Vagina (tissue), 2 donors: ENCODE data around the gene ARHGDIG. TPM values are rescaled to one million over a fixed set of nuclear protein-coding genes. Genes with fewer than 3 reads are reported as not detected.

Source experiments
- DNase-seq, 2 donors: peaks; one replicate each; pipeline ENCODE4 v3.0.0-alpha.2; 2017; ENCODE audit errors: extremely low spot score in 2 of 2
- H3K27ac ChIP-seq: fragments of 200-600 bp; sonication (generic); one replicate; pipeline ENCODE4 v1.5.1; 2019
- H3K27me3 ChIP-seq: fragments of 200-600 bp; sonication (generic); one replicate; pipeline ENCODE4 v1.5.1; 2019
- H3K36me3 ChIP-seq, 2 donors: fragments of 200-600 bp; sonication (generic); one replicate each; pipeline ENCODE4 v1.5.1; 2017 to 2019
- H3K4me1 ChIP-seq: fragments of 200-600 bp; sonication (generic); one replicate; pipeline ENCODE4 v1.5.1; 2019
- H3K4me3 ChIP-seq, 2 donors: fragments of 200-600 bp; sonication (generic); 1 replicate in 1 of 2; 2 replicates in 1 of 2; pipeline ENCODE4 v1.5.1; 2016 to 2019
- H3K9me3 ChIP-seq: fragments of 200-600 bp; sonication (generic); one replicate; pipeline ENCODE4 v1.5.1; 2019
- CTCF ChIP-seq, 3 experiments: fragments of 450-650 bp in 2 of 3; fragments of 200-600 bp in 1 of 3; sonication (generic) in 1 of 3; IDR thresholded peaks; one replicate each; pipeline ENCODE4 v1.5.1; 2017 to 2019; ENCODE audit warnings: antibody characterized with exemption in 3 of 3, mild to moderate bottlenecking in 2 of 3, moderate library complexity in 2 of 3
- POLR2A ChIP-seq, 2 donors: fragments of 450-650 bp; IDR thresholded peaks; one replicate each; pipeline ENCODE4 v1.6.1; 2017; ENCODE audit warnings: antibody characterized with exemption in 2 of 2, mild to moderate bottlenecking in 2 of 2, moderate library complexity in 2 of 2
- POLR2AphosphoS5 ChIP-seq, 2 donors: sonication (generic); formaldehyde crosslinking; IDR thresholded peaks; one replicate each; pipeline ENCODE4 v1.9.0; 2017; ENCODE audit warnings: antibody characterized with exemption in 2 of 2, mild to moderate bottlenecking in 2 of 2, low read depth in 1 of 2; ENCODE audit not compliant: insufficient read depth in 1 of 2
- intact Hi-C: fragments of 100-400 bp; cut with DNase I; formaldehyde crosslinking; loops from one replicate; pipeline ENCODE4 v1.15.1; 2023
- total RNA-seq: library from RNA; depleted of rRNA; stranded (reverse); fragments of >200 nt; gene quantifications from one replicate; pipeline ENCODE4 v1.2.3, GENCODE V29; 2016

ARHGDIG gene
- total RNA-seq, 1 donor from 2014 or later: not detected

- H3K4me3 ChIP-seq: no peak overlapping the region
- DNase-seq: no peak
- intact Hi-C loops: no loop called here
- H3K27me3 ChIP-seq: no peaks in the 10 kb centered on the region
- peaks cover 0 to 59% of the 10 kb centered on the region in 2 donors for H3K36me3 ChIP-seq
- no peak for TF ChIP-seq CTCF (IDR thresholded peaks at IDR 0.05)
- TF ChIP-seq POLR2AphosphoS5 (IDR thresholded peaks at IDR 0.05; ENCODE audit: insufficient read depth in 1 of 2, low read depth in 1 of 2): no peak
- TF ChIP-seq POLR2A (IDR thresholded peaks at IDR 0.05): no peak
- H3K27ac ChIP-seq: no peak overlapping the region
- H3K9me3 ChIP-seq: no peaks in the 10 kb centered on the region
- H3K4me1 ChIP-seq: no peaks in the 10 kb centered on the region
Observed at GRCh38 chr16:290681-291405, 10.5 kb downstream of the ARHGDIG start.

- Histone ChIP-seq H3K36me3 (peaks cover 0 to 64% of the 10 kb centered on the region in 2 donors), H3K27ac (no peak overlapping the region), H3K4me1 (no peaks in the 10 kb centered on the region), H3K4me3 (no peak overlapping the region), H3K27me3 (no peaks in the 10 kb centered on the region), H3K9me3 (no peaks in the 10 kb centered on the region)
- intact Hi-C loops: no loop called here
- no peak for TF ChIP-seq POLR2AphosphoS5 (IDR thresholded peaks at IDR 0.05; ENCODE audit: insufficient read depth in 1 of 2, low read depth in 1 of 2)
- TF ChIP-seq POLR2A (IDR thresholded peaks at IDR 0.05): no peak
- DNase-seq: no peak
Observed at GRCh38 chr16:291539-291938, 11.1 kb downstream of the ARHGDIG start.

GRCh38 chr16:293043-293775 is 12.8 kb downstream of the ARHGDIG start:
- Histone ChIP-seq H3K9me3 (no peaks in the 10 kb centered on the region), H3K27me3 (no peaks in the 10 kb centered on the region), H3K4me1 (no peaks in the 10 kb centered on the region), H3K27ac (no peak overlapping the region), H3K4me3 (no peak overlapping the region), H3K36me3 (peaks cover 0 to 75% of the 10 kb centered on the region in 2 donors)
- TF ChIP-seq POLR2A (IDR thresholded peaks at IDR 0.05): no peak
- TF ChIP-seq CTCF (IDR thresholded peaks at IDR 0.05): no peak
- no peak for TF ChIP-seq POLR2AphosphoS5 (IDR thresholded peaks at IDR 0.05; ENCODE audit: insufficient read depth in 1 of 2, low read depth in 1 of 2)
- no peak for DNase-seq
- intact Hi-C loops: no loop called here

GRCh38 chr16:296276-296675 is 15.9 kb downstream of the ARHGDIG start:
- H3K36me3 ChIP-seq: peaks cover 0 to 54% of the 10 kb centered on the region in 2 donors

More at GRCh38 chr16:296276-296675, 15.9 kb downstream of the ARHGDIG start:
- TF ChIP-seq POLR2A (IDR thresholded peaks at IDR 0.05): no peak
- no peak for TF ChIP-seq CTCF (IDR thresholded peaks at IDR 0.05)
- no peak for TF ChIP-seq POLR2AphosphoS5 (IDR thresholded peaks at IDR 0.05; ENCODE audit: insufficient read depth in 1 of 2, low read depth in 1 of 2)
- DNase-seq: no peak
- intact Hi-C loops: no loop called here
- no peak overlapping the region for H3K4me3 ChIP-seq
- H3K27me3 ChIP-seq: no peaks in the 10 kb centered on the region
- no peaks in the 10 kb centered on the region for H3K4me1 ChIP-seq
- no peaks in the 10 kb centered on the region for H3K9me3 ChIP-seq
- no peak overlapping the region for H3K27ac ChIP-seq
